ENCODE results near the gene ZNF569.
"Not testable (repeated sequence)": the region's sequence is repeated elsewhere in the genome, so short reads cannot be mapped to it uniquely, and the experiment has no call there.

Gene ZNF569

DNA sequence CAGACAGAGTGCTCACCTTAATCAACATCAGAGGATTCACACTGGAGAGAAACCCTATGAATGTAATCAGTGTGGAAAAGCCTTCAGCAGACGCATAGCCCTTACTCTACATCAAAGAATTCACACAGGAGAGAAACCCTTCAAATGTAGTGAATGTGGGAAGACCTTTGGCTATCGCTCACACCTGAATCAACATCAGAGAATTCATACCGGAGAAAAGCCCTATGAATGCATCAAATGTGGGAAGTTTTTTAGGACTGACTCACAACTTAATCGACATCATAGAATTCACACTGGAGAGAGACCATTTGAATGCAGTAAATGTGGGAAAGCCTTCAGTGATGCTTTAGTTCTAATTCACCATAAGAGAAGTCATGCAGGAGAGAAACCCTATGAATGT is 78.0 kb downstream of the ZNF569 start:
- Histone ChIP-seq H3K4me3 (ENCODE audit: low read length) (no peak overlapping the region), H3K9me3 (ENCODE audit: control insufficient read depth, low read depth, low read length) (peaks cover 84% of the 10 kb centered on the region), H3K36me3 (ENCODE audit: control insufficient read depth, low read depth, low read length) (peaks cover 28% of the 10 kb centered on the region)

DNA sequence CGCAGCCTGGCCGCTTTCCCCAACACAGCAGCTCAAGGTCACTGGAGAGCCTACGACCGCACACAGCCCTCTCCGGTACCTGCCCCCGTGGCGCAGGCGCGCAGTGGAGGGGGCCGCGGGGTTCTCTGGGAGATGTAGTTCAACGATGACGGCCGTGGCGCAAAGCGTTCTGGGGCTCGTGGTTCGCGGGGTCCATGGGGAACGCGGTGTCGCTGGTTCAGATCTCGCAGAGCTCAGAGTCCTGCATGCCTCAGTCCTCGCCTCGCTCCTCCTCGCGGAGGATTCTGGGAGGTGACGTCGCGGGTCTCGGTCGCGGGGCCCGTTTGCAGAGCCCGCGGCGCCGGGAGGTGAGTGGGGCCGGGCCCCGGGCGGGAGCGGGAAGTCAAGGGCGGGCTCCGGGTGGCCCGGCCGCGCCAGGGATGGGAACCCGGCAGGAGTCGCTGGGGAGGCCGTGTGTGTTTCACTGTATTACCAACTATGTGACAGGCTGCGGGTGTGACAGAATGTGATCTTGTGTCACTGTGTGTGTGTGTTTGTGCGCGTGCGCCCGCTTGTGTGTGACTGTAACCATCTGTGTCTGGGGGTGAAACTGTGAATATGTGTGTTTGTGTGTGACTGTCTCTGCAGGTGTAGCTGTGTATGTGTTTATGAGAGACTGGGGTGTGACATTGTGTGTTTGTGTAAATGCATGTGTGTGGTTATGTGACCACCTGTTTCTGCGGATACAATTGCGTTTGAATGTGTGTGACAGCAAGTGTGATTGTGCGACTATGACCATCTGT is 96.2 kb downstream of the ZNF569 start, which contains the start of gene ZNF527:
TSS of gene ZNF527 (plus strand) at position 220 of the 782 bp plus-strand sequence. CDS start 3,100 bp downstream, outside the sequence.
- peaks cover 2% of the 10 kb centered on the region for H3K9me3 ChIP-seq (ENCODE audit: control insufficient read depth, low read depth, low read length)
- no peaks in the 10 kb centered on the region for H3K4me1 ChIP-seq (ENCODE audit: control insufficient read depth, low read depth, low read length)
- H3K36me3 ChIP-seq (ENCODE audit: control insufficient read depth, low read depth, low read length): no peaks in the 10 kb centered on the region
- H3K9ac ChIP-seq (ENCODE audit: low read length): peak within 1 kb of the TSS; percentile 32
- no peak within 1 kb of the TSS for H3K27ac ChIP-seq (ENCODE audit: low read length)
- peak within 1 kb of the TSS; percentile 79 for H3K4me3 ChIP-seq (ENCODE audit: low read length)
- H3K27me3 ChIP-seq (ENCODE audit: control insufficient read depth, insufficient read depth, low read length): no peaks in the 10 kb centered on the region

More for the DNA sequence above, 78.0 kb downstream of the ZNF569 start:
- no peak overlapping the region for H3K9ac ChIP-seq (ENCODE audit: low read length)
- H3K4me1 ChIP-seq (ENCODE audit: control insufficient read depth, low read depth, low read length): no peaks in the 10 kb centered on the region
- H3K27me3 ChIP-seq (ENCODE audit: control insufficient read depth, insufficient read depth, low read length): no peaks in the 10 kb centered on the region
- no peak overlapping the region for H3K27ac ChIP-seq (ENCODE audit: low read length)

DNA sequence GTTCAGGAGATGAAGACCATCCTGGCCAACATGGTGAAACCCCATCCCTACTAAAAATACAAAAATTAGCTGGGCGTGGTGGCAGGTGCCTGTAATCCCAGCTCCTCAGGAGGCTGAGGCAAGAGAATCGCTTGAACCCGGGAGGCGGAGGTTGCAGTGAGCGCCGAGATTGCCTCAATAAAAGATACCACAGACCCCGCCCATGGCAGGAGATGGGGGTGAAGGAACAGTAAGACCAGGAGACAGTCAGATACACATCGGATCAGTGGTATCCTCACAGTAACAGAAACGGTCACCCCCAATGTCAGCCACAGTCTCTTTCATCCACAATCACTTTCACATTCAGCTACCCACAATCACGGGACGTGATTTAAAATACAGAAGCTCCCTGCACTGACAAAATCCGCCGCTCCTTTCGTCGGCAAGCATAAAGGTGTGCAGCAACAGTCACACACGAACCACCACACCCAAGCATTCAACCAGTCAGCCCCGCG is 96.8 kb downstream of the ZNF569 start:
- not testable (repeated sequence) for H3K27me3 ChIP-seq (ENCODE audit: control insufficient read depth, insufficient read depth, low read length); H3K4me1 ChIP-seq (ENCODE audit: control insufficient read depth, low read depth, low read length); H3K27ac ChIP-seq (ENCODE audit: low read length); H3K9me3 ChIP-seq (ENCODE audit: control insufficient read depth, low read depth, low read length); H3K36me3 ChIP-seq (ENCODE audit: control insufficient read depth, low read depth, low read length)
- peak overlapping the region; percentile 24 for H3K9ac ChIP-seq (ENCODE audit: low read length)
- peak overlapping the region; percentile 79 for H3K4me3 ChIP-seq (ENCODE audit: low read length)

DNA sequence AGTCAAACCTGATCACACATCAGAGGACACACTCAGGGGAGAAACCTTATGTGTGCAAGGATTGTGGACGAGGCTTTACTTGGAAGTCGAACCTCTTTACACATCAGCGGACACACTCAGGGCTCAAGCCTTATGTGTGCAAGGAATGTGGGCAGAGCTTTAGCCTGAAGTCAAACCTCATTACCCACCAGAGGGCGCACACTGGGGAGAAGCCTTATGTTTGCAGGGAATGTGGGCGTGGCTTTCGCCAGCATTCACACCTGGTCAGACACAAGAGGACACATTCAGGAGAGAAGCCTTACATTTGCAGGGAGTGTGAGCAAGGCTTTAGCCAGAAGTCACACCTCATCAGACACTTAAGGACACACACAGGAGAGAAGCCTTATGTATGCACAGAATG is 104.5 kb downstream of the ZNF569 start:
- Histone ChIP-seq H3K27ac (ENCODE audit: low read length) (no peak overlapping the region), H3K27me3 (ENCODE audit: control insufficient read depth, insufficient read depth, low read length) (no peaks in the 10 kb centered on the region), H3K4me3 (ENCODE audit: low read length) (no peak overlapping the region), H3K9ac (ENCODE audit: low read length) (no peak overlapping the region), H3K36me3 (ENCODE audit: control insufficient read depth, low read depth, low read length) (peaks cover 28% of the 10 kb centered on the region), H3K4me1 (ENCODE audit: control insufficient read depth, low read depth, low read length) (no peaks in the 10 kb centered on the region), H3K9me3 (ENCODE audit: control insufficient read depth, low read depth, low read length) (peaks cover 15% of the 10 kb centered on the region)

DNA sequence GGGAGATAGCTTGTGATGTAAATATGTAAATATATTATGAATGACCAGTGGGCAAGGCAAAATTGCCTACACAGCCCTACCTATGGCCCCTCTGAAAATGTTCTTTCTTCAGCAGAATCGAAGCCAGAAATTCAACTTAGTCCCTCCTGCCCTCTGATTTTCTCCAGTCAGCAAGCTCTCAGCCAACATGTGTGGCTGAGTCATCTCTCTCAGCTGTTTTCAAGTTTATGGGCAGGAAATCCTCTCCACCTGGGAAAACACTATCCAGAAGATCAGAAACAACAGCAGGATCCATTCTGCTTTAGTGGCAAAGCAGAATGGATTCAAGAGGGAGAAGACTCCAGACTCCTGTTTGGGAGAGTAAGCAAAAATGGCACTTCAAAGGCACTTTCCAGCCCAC is 105.2 kb downstream of the ZNF569 start:
- Histone ChIP-seq H3K9me3 (ENCODE audit: control insufficient read depth, low read depth, low read length) (peaks cover 15% of the 10 kb centered on the region), H3K4me3 (ENCODE audit: low read length) (no peak overlapping the region), H3K9ac (ENCODE audit: low read length) (no peak overlapping the region), H3K36me3 (ENCODE audit: control insufficient read depth, low read depth, low read length) (peaks cover 28% of the 10 kb centered on the region), H3K27me3 (ENCODE audit: control insufficient read depth, insufficient read depth, low read length) (no peaks in the 10 kb centered on the region), H3K4me1 (ENCODE audit: control insufficient read depth, low read depth, low read length) (no peaks in the 10 kb centered on the region), H3K27ac (ENCODE audit: low read length) (no peak overlapping the region)

Data from iPS-18a (cell line).